Posterior vena cava (tissue), 2 donors: ENCODE measurements around the gene MFRP. TPM values are rescaled to one million over a fixed set of nuclear protein-coding genes. Genes with fewer than 3 reads are reported as not detected.
"Not testable (repeated sequence)": the region's sequence is repeated elsewhere in the genome, so short reads cannot be mapped to it uniquely, and the experiment has no call there.

Experiments used
- DNase-seq: peaks from one replicate; pipeline ENCODE4 v3.0.0-alpha.2; 2020; ENCODE audit warnings: low spot score
- intact Hi-C, 2 donors: fragments of 100-400 bp; cut with DNase I; formaldehyde crosslinking; loops; one replicate each; pipeline versions ENCODE4 v1.14.1 to v1.14.2; 2022 to 2023
- long read RNA-seq, 2 donors: library from polyadenylated mRNA; unstranded; transcript quantifications; one replicate each; pipeline ENCODE4 v2.0.0, GENCODE V29; 2020 to 2021
- total RNA-seq, 2 donors: library from RNA; stranded (reverse); fragmentation: NEBNext Ultra II Directional; extraction: Animal tissue kit (Norgen Biotek cat#: 25700); gene quantifications; one replicate each; pipeline ENCODE4 v1.2.1, GENCODE V29; 2021
- donor health status: DM: yes; HTN: yes; CAD: no.
- donor health status: DM: yes; HTN: yes; CAD: no.

The MFRP gene
- not detected for total RNA-seq
- long read RNA-seq, donor 1, partial matches to known transcripts, result 0 of 5 reads
- long read RNA-seq, donor 1, other reads (novel, unspliced or antisense), result 5 of 5 reads
- long read RNA-seq, donor 2, result 0 reads

DNA sequence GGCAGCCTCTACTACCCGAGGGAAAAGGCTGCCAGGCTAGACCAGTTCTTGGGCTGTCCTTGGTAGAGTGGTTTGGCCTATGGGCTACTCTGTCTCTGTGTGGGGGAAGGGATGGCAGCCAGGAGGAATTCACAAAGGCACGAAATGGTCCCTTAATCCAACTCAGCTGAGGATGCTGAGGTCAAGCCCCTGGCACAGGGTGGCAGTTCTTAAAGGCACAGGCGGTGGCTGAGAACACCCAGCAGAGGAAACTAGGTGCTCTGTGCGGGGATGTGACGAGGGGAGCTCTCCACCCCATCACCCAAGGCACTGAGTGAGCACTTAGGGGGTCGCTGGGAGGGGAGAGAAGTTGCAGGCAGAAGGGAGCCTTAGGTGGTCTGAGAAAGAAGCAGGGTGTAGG, at the start of gene MFRP:
MFRP (minus strand) TSS at position 101 of the 400 bp plus-strand sequence. CDS start 192 bp downstream, outside the sequence.
- DNase-seq, result no peak
- intact Hi-C loops, result loop anchor here in 1 of 2 donors (10.0 kb wide), 1 partner anchor 128 kb away; no protein-coding TSS in a partner anchor

GRCh38 chr11:119391275-119391674, 44.8 kb upstream of the MFRP start:
- intact Hi-C loops, result no loop called here
- no peak for DNase-seq

DNA sequence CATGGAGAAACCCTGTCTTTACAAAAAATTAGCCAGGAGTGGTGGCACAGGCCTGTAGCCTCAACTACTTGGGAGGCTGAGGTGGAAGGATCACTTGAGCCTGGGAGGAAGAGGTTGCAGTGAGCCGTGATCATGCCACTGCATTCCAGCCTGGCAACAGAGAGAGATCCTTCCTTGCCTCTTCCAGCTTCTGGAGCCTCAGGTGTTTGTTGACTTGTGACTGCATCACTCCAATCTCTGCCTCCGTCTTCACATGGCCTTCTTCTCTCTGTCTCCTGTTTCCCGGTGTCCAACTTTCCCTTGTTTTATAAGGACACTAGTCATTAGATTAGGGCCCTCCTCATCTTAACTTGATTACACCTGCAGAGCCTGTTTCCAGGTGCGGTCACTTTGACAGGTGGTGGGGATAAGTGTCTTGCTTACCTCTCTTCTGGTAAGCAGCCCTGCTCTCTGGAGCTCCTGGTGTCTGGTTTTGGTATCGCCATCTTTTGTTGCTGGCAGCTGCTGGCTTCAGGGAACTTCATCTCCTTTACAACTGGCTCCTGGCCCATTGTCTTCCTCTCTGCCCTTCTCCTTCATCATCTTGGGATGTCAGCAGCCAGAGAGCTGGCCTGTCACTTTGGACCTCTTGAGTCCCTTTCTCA, 43.2 kb upstream of the MFRP start:
- no peak for DNase-seq
- intact Hi-C loops, result no loop called here

- intact Hi-C loops, result no loop called here
These were observed 41.6 kb upstream of the MFRP start for GRCh38 chr11:119388103-119388502.

GRCh38 chr11:119384332-119384731, 37.8 kb upstream of the MFRP start:
- intact Hi-C loops, result no loop called here

More at GRCh38 chr11:119388103-119388502, 41.6 kb upstream of the MFRP start:
- DNase-seq, result no peak

DNA sequence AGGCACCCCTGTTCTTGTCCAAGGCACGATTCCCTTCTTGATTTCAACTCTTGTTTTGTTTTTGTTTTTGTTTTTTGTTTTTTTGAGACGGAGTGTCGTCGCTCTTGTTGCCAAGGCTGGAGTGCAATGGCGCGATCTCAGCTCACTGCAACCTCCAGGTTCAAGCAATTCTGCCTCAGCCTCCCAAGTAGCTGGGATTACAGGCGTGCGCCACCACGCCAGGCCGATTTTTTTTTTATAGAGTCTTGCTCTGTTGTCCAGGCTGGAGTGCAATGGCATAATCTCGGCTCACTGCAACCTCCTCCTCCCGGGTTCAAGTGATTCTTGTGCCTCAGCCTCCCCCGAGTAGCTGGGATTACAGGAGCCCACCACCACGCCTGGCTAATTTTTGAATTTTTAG, 36.0 kb upstream of the MFRP start:
- intact Hi-C loops, result not testable (repeated sequence)

More at GRCh38 chr11:119384332-119384731, 37.8 kb upstream of the MFRP start:
- DNase-seq, result no peak

GRCh38 chr11:119382101-119382500, 35.6 kb upstream of the MFRP start:
- intact Hi-C loops, result no loop called here
- no peak for DNase-seq

More for the DNA sequence above, 36.0 kb upstream of the MFRP start:
- peak; percentile 12 for DNase-seq

DNA sequence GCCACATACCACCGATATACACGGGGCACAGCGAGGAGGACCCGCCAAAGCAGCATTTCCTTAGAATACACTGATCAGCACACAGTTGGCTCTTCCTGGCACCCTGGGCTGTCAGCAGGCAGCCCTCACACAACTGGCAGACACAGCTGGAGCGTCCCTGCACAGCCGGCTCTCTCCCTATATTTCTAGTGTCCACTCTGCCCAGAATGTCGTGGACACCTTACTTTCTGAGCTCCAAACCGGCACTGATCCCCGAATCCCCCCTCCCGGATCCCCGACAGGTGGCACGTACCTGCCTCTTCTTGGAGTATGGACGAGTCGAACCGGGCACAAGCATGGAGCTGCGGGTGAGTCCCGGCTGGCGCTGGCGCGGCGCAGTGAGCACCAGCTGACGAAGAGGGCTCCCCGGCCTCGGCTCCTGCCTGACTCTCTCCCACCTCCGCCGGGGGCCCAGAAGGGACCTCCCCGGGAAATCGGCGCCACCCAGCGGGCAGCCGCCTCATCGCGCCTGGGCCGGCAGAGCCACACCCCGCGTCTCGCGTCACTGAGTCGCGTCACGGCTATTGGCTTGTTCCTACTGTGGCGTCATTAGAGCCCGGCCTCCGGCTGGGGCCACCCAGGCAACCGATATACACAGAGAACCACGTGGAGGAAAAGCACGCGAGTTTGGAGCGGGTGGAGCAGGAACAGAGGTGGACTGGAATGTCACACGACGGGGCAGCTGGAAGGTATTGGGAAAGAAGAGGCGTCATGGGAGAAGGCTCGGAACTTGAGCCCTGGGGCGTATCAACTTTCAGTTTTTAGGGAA, 34.9 kb upstream of the MFRP start, which contains the start of gene USP2:
USP2 (minus strand) TSS at position 510 of the 808 bp plus-strand sequence. CDS start 8,210 bp downstream, outside the sequence.
- intact Hi-C loops, result no loop called here
- peak; percentile 99 for DNase-seq

DNA sequence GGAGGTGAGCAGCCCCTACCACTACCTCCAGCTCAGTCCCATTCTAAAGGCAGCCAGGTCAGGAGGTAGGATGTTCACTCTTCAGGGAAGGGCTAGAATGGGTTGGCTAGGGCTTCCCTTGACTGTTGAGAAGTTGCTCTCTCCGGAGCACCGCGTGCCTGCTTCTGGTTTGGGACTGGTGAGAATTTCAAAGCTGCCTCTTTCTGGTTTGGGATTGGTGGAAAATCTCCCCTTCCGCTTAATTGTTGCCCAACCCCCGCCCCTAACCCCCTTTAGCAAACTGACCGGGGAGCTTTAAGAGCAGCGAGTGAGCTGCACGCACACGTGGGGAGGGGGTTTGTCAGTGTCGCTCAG, 34.3 kb upstream of the MFRP start:
- no peak for DNase-seq
- intact Hi-C loops, result no loop called here

GRCh38 chr11:119380160-119380826, 33.8 kb upstream of the MFRP start:
- DNase-seq, result peak; percentile 73
- intact Hi-C loops, result no loop called here

- peak; percentile 66 for DNase-seq
- intact Hi-C loops, result loop anchor here in 1 of 2 donors (10.0 kb wide), 1 partner anchor 96 kb away; no protein-coding TSS in a partner anchor
These were observed 32.5 kb upstream of the MFRP start for GRCh38 chr11:119378851-119379465.

- intact Hi-C loops, result loop anchor here in 1 of 2 donors (10.0 kb wide), 1 partner anchor 97 kb away; no protein-coding TSS in a partner anchor
- peak; percentile 54 for DNase-seq
These were observed 31.6 kb upstream of the MFRP start for GRCh38 chr11:119377961-119378667.

DNA sequence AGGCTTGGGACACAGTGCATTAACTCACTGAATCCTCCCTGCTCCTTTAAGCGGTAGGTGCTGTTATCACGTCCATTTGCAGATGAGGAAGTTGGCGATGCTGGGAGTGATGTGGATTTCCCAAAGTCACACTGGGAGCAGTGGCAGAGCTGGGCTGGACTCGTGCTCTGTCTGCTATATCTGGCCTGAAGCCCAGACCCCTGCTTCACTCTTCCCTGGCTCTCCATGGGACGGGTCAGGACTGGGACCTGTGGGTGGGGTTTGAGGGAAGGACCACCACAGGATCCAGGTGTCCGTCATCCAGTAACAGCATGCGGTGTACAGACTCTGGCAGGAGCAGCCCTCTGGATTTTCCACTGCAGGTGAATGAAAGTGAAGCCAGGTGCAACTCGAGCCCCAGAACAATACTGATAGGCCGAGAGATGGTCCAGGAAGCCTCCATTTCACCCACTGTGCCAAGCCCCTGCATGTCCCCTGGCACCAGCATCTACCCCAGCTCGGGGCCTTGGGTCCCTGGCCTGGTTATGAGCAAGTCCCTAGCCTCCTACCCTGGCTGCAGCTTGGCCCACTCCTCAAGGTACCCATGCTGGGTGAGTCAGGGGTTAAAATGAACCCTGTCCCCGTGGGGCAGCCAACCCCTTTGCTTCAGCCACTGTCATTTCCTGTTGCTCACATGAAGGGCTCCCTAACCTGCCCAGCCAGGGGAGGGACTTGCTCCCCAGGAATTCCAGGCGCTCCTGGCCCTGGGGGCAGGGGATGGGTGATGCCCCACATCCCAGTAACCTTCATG, 30.8 kb upstream of the MFRP start:
- peak; percentile 79 for DNase-seq
- intact Hi-C loops, result loop anchor here in 1 of 2 donors (10.0 kb wide), 1 partner anchor 97 kb away; no protein-coding TSS in a partner anchor

GRCh38 chr11:119376197-119376847, 29.8 kb upstream of the MFRP start:
- DNase-seq, result peak; percentile 81
- intact Hi-C loops, result loop anchor here in 1 of 2 donors (10.0 kb wide), 1 partner anchor 98 kb away; no protein-coding TSS in a partner anchor

- DNase-seq, result peak; percentile 96
- intact Hi-C loops, result loop anchor here in 1 of 2 donors (10.0 kb wide), 1 partner anchor 99 kb away; no protein-coding TSS in a partner anchor
These were observed 29.1 kb upstream of the MFRP start for GRCh38 chr11:119375337-119376196.
